ENCODE data around the gene ONECUT2.

Gene ONECUT2

GRCh38 chr18:57523171-57523956 is 88.2 kb downstream of the ONECUT2 start:
- no peak for DNase-seq (ENCODE audit: low read depth)
- H3K4me3 ChIP-seq (replicated peaks; ENCODE audit: low read depth, low read length): no peak overlapping the region
- TF ChIP-seq CTCF (IDR thresholded peaks at IDR 0.05; ENCODE audit: low read length, missing control alignments): no peak

- TF ChIP-seq CTCF (IDR thresholded peaks at IDR 0.05; ENCODE audit: low read length, missing control alignments): no peak
- no peak overlapping the region for H3K4me3 ChIP-seq (replicated peaks; ENCODE audit: low read depth, low read length)
- DNase-seq (ENCODE audit: low read depth): no peak
Measured at GRCh38 chr18:57527556-57528229, 92.5 kb downstream of the ONECUT2 start.

GRCh38 chr18:57529151-57529550 is 94.0 kb downstream of the ONECUT2 start:
- TF ChIP-seq CTCF (IDR thresholded peaks at IDR 0.05; ENCODE audit: low read length, missing control alignments): no peak
- H3K4me3 ChIP-seq (replicated peaks; ENCODE audit: low read depth, low read length): no peak overlapping the region
- no peak for DNase-seq (ENCODE audit: low read depth)

- H3K4me3 ChIP-seq (replicated peaks; ENCODE audit: low read depth, low read length): no peak overlapping the region
- TF ChIP-seq CTCF (IDR thresholded peaks at IDR 0.05; ENCODE audit: low read length, missing control alignments): no peak
- no peak for DNase-seq (ENCODE audit: low read depth)
Measured at GRCh38 chr18:57533006-57533867, 98.1 kb downstream of the ONECUT2 start.

GRCh38 chr18:57533868-57534510 is 98.8 kb downstream of the ONECUT2 start:
- no peak overlapping the region for H3K4me3 ChIP-seq (replicated peaks; ENCODE audit: low read depth, low read length)
- no peak for DNase-seq (ENCODE audit: low read depth)
- no peak for TF ChIP-seq CTCF (IDR thresholded peaks at IDR 0.05; ENCODE audit: low read length, missing control alignments)

GRCh38 chr18:57534511-57534909 is 99.3 kb downstream of the ONECUT2 start:
- no peak overlapping the region for H3K4me3 ChIP-seq (replicated peaks; ENCODE audit: low read depth, low read length)
- TF ChIP-seq CTCF (IDR thresholded peaks at IDR 0.05; ENCODE audit: low read length, missing control alignments): no peak
- DNase-seq (ENCODE audit: low read depth): no peak

Data from fibroblast of pulmonary artery (primary cell).